ENCODE data around the gene DEFB121. TPM values are rescaled to one million over a fixed set of nuclear protein-coding genes. Genes with fewer than 3 reads are reported as not detected.

The DEFB121 gene
- total RNA-seq: not detected

GRCh38 chr20:31406115-31406514, at the start of gene DEFB121:
TSS of gene DEFB121 (minus strand) at chr20:31406215. CDS start at chr20:31406152, 63 bp downstream.

GRCh38 chr20:31440012-31440659, 34.1 kb upstream of the DEFB121 start, which contains the start of gene DEFB123:
TSS of gene DEFB123 (plus strand) at chr20:31440632. CDS start at chr20:31440699, 67 bp downstream.

GRCh38 chr20:31390490-31390889, 15.5 kb downstream of the DEFB121 start, which contains the start of gene DEFB119:
TSS of gene DEFB119 (minus strand) at chr20:31390590. CDS start at chr20:31390483, 107 bp downstream.

GRCh38 chr20:31368301-31368700, 37.7 kb downstream of the DEFB121 start, which contains the start of gene DEFB118:
TSS of gene DEFB118 (plus strand) at chr20:31368601. CDS start at chr20:31368651, 50 bp downstream.

Small RNA genes lying within 50 kb of the gene (small RNA-seq; reads per million reads assigned to genes)
- gene DEFB117 (not detected), gene RF00561 (not detected), gene RNA5SP480 (not detected)

Other genes with a start within 250 kb of the DEFB121 start
- not detected for gene DEFB115, start 148.6 kb downstream of the DEFB121 start, total RNA-seq
- not detected for gene DEFB116, start 97.6 kb downstream of the DEFB121 start, total RNA-seq
- not detected for gene DEFB118, start 37.6 kb downstream of the DEFB121 start, total RNA-seq
- gene DEFB119, start 15.6 kb downstream of the DEFB121 start, total RNA-seq: not detected
- not detected for gene DEFB123, start 34.4 kb upstream of the DEFB121 start, total RNA-seq
- not detected for gene DEFB124, start 68.9 kb upstream of the DEFB121 start, total RNA-seq
- gene REM1, start 69.1 kb upstream of the DEFB121 start, total RNA-seq: 0.23 TPM
- gene HM13, start 108.2 kb upstream of the DEFB121 start, total RNA-seq: 45.2 TPM
- 87.7 TPM for gene ID1, start 199.1 kb upstream of the DEFB121 start, total RNA-seq
- not detected for gene COX4I2, start 231.7 kb upstream of the DEFB121 start, total RNA-seq

Data from diencephalon (tissue), 1 donor.